Activated naive CD4-positive, alpha-beta T cell treated with anti-CD3 and anti-CD28 coated beads, Interleukin-2, amount 10 ng/mL, durations not matched to agents 7 days and 5 days (primary cell): ENCODE measurements around the gene PAX2.

Experiments
- CTCF ChIA-PET: fragments of 350-600 bp; sonication (Branson Sonifier 250); formaldehyde crosslinking; loops from one replicate; lab custom pipeline; 2021; ENCODE audit warnings: antibody characterized with exemption; lab: Charles Lee
- DNase-seq: peaks from one replicate; pipeline ENCODE4 v3.0.0-alpha.2; 2020
- H3K27ac Mint-ChIP-seq: one replicate; pipeline ENCODE4 v1.8.0; 2021; ENCODE audit warnings: mild to moderate bottlenecking, moderate library complexity, mixed read lengths
- H3K27me3 Mint-ChIP-seq: one replicate; pipeline ENCODE4 v1.8.0; 2021; ENCODE audit warnings: mild to moderate bottlenecking, mixed read lengths
- H3K36me3 Mint-ChIP-seq: one replicate; pipeline ENCODE4 v1.8.0; 2021; ENCODE audit warnings: mixed read lengths
- H3K4me1 Mint-ChIP-seq: one replicate; pipeline ENCODE4 v1.8.0; 2021; ENCODE audit warnings: mixed read lengths
- H3K4me3 Mint-ChIP-seq: one replicate; pipeline ENCODE4 v1.8.0; 2021; ENCODE audit warnings: mild to moderate bottlenecking, moderate library complexity, mixed read lengths
- H3K9me3 Mint-ChIP-seq: one replicate; pipeline ENCODE4 v1.8.0; 2021; ENCODE audit warnings: mixed read lengths

PAX2 gene

DNA sequence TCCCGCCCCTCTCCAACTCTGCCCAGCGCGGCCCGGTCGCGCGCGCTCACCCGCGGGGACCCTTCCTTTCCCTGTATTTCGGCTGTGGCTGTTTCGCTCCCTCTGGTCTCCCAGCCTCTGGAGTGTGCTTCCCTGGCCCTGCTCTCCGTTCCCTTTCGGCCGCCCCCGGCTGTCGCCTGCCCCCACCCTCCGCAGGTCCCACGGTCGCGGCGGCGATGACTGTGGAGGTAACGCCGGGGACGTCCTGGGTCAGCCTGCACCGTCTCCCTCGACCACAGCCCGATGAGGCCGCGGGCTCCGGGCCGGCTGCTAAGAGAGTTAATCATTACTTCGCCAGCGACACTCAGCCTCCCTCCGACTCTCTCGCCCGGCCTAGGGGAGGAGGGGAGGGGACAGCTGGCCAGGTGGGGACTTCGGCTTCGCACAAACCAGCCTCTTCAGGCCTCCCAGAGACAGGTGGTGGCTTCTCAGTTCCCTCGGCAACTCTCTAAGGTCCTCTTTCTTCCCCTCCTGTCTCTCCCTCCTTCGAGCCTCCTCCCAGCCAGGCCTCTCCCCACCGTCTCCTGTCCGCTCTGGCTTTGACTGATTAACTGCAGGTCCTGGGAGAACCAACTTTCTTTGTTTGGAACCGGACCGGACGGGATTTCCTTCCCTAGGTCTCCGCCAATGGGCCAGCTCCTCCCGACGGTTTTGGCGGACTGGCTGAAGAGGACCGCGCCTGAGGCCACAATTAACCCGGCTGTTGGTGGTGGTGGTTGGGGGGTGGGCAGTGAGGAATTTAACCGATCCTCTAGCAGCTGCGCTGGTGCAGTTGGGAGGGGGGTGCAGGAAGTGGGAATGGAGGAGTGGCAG lies 5.6 kb upstream of the PAX2 start:
- peaks cover 18% of the 10 kb centered on the region for H3K4me1 Mint-ChIP-seq
- DNase-seq = no peak
- H3K9me3 Mint-ChIP-seq = no peaks in the 10 kb centered on the region
- CTCF ChIA-PET = interaction anchor here (2.1 to 2.7 kb wide), 2 partner anchors 176 to 178 kb away, joined by 6 to 7 read pairs; no protein-coding TSS in a partner anchor
- H3K4me3 Mint-ChIP-seq = no peak overlapping the region
- H3K27me3 Mint-ChIP-seq = peaks cover 100% of the 10 kb centered on the region
- no peak overlapping the region for H3K27ac Mint-ChIP-seq
- no peaks in the 10 kb centered on the region for H3K36me3 Mint-ChIP-seq

DNA sequence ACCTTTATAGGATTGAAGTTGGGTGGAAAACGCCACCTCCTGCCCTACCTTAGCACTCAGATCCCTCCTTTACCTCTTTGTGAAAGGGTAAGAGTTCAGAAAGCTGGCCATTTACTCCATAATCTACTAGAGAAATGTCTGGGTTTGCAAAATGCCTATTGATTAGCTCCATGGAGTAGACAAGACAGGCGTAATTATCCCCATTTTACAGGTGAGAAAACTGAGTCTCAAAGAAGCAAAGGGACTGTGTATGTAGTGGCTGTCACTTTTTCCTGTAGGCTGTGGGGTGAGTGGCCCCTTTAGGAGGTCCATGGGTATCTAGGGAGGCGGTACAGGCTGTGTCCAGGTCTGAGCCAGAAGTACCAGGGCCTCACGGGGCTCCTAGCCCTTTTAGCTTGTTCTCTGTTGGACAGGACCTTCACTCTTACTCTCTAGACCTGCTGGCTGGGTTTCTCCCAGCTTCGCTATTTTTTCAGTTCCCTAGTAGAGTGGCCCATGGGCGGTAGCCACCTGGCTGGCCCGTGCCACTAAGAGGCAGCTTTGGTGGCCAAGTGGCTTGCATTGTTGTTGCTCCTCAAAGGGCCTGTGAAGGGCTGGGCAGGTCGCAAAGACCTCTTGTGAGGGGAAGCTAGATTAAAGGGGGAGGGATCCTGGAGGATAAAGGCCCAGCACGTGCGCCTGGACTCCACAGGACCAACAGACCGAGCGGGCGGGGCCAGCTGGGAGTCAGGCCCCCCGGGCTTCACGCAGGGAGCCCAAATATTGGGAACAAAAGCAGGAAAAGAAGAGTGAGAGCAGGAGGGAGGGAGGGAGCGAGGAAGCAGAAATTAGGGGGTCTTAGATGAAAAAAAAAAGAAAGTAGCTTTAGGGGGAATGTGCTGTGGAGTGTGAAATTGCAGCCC lies 4.7 kb upstream of the PAX2 start:
- Mint-ChIP-seq H3K4me3 (no peak overlapping the region), H3K9me3 (no peaks in the 10 kb centered on the region), H3K27me3 (peaks cover 100% of the 10 kb centered on the region), H3K36me3 (no peaks in the 10 kb centered on the region), H3K27ac (no peak overlapping the region), H3K4me1 (peaks cover 18% of the 10 kb centered on the region)
- CTCF ChIA-PET = interaction anchor here (0.8 to 2.7 kb wide), 5 partner anchors 11 to 179 kb away, joined by 3 to 7 read pairs (median 3); no protein-coding TSS in a partner anchor
- no peak for DNase-seq

DNA sequence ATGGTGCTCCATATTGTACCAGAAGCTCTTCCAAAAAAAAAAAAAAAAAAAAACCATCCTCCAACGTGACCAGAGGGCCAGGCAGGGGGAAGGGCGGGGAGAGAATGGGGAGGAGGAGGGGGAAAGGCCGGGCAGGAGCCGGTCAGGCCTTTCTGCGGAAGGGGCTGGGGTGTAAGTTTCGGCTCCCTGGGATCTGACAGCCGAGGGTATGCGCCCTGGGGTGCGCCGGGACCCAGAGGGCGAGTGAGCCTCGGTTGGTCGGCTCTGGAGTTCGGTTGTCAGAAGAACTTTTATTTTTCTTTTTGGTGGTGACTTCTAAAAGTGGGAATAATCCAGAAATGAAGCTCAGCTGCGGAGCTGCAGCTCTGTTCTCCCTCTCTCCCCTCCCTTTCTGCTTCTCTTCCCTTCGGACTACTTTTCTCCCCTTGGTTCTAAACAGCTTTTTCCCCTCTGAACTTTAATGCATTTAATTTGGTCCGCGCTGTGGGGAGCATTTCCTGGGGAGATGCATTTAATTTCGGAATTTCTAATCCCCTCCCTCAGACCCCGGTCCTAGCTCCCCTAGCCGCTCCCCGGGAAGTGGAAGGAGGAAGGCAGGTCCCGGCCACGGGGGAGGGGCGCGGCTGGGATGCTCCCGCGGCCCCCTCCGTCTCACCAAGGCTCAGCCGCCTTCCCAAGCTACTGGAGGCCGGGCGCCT lies 3.9 kb upstream of the PAX2 start:
- CTCF ChIA-PET = interaction anchor here (0.8 to 2.7 kb wide), 4 partner anchors 10 to 179 kb away, joined by 3 to 7 read pairs (median 4); no protein-coding TSS in a partner anchor
- H3K4me1 Mint-ChIP-seq = peaks cover 22% of the 10 kb centered on the region
- no peak for DNase-seq
- no peak overlapping the region for H3K4me3 Mint-ChIP-seq
- peaks cover 5% of the 10 kb centered on the region for H3K36me3 Mint-ChIP-seq
- H3K27me3 Mint-ChIP-seq = peaks cover 100% of the 10 kb centered on the region
- no peak overlapping the region for H3K27ac Mint-ChIP-seq
- no peaks in the 10 kb centered on the region for H3K9me3 Mint-ChIP-seq

DNA sequence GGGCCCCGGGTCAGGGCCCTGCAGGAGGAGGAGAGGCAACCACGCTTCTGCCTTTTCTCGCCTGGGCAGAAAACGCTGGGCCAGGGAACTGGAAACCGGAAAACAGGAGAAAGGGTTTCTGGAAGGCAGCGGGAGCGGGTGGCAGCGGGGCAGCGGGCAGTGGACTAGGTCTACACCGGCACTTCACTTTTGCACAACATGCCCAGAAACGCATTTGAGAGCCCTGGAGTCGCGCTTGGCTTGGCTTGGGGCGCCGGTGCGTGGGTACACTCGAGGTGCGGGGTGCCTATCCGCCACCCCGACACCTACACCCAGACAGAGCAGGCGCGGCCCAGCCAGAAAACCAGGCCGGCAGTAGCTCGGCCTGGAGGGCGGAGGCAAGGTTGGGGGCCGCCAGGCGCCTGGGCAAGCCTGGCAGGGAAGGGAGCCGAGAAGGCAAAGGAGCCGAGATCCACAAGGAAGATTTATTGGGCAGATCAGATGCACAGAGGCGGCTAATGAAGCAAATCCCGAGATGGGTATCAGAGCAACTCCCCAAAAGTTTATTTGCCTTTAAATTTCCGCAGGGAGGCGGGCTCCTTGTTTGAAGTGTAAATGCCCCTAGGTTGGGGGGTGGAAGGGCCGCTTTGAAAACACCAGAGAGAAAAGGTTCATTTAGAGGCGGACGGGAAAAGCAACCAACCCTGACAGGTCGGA lies 3.2 kb upstream of the PAX2 start:
- CTCF ChIA-PET = interaction anchor here (1.0 to 3.3 kb wide), 13 partner anchors 10 to 405 kb away, joined by 3 to 31 read pairs (median 4); no protein-coding TSS in a partner anchor
- peaks cover 100% of the 10 kb centered on the region for H3K27me3 Mint-ChIP-seq

DNA sequence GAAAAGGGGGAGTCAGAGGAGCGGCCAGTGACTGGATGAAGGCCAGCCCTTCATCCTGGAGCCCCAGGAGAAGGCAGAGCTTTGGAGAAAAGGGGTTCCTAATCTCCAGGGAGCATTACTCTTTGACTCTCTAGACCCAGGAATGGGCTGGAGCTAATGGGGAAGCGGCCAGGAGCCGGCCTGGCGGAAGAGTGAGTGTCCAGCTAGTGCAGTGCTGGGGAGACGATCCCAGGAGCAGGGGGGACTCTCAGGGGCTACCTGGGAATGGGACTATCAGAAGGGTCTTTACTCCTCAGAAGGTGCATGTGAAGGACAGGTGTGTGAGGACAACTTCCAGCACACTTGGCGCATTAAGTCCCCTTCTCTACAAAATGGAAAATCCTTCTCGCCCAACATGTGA lies 2.4 kb upstream of the PAX2 start:
- no peak for DNase-seq
- H3K9me3 Mint-ChIP-seq = no peaks in the 10 kb centered on the region

More for the DNA sequence above, 3.2 kb upstream of the PAX2 start:
- Mint-ChIP-seq H3K27ac (no peak overlapping the region), H3K9me3 (no peaks in the 10 kb centered on the region), H3K4me3 (no peak overlapping the region), H3K4me1 (peaks cover 27% of the 10 kb centered on the region), H3K36me3 (peaks cover 9% of the 10 kb centered on the region)
- no peak for DNase-seq

DNA sequence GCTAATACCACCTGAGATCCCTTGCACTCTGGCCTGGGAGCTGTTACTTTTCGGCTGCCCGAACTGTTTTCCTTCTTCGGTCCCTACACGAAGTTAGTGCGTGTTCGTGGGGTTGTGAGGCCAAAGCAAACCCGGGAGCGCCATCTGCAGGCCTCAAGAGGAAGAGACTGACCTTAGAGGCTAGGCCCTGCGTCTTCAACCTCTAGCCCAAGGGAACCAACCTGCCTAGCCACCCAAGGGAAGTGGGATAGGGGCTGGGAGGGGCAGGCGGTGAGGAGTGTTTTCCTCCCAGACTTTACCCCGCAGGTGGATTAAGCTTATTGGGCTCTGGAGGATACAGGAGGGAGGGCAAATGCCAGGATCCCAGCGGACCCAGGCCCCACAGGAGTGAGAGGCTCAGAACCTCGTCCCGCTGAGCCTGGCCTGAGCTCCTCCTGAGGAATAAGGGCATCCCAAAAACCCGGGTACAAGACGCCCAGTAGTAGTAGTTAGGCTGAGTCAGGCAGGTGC lies 1.7 kb upstream of the PAX2 start:
- Mint-ChIP-seq H3K4me1 (peaks cover 23% of the 10 kb centered on the region), H3K9me3 (no peaks in the 10 kb centered on the region), H3K27ac (peak overlapping the region; percentile 58), H3K4me3 (no peak overlapping the region), H3K27me3 (peaks cover 100% of the 10 kb centered on the region), H3K36me3 (peaks cover 9% of the 10 kb centered on the region)
- peak; percentile 65 for DNase-seq
- CTCF ChIA-PET = interaction anchor here (0.6 to 3.3 kb wide), 19 partner anchors 9 to 426 kb away, joined by 3 to 31 read pairs (median 4); no protein-coding TSS in a partner anchor

More for the DNA sequence above, 2.4 kb upstream of the PAX2 start:
- no peak overlapping the region for H3K27ac Mint-ChIP-seq
- H3K36me3 Mint-ChIP-seq = peaks cover 9% of the 10 kb centered on the region
- CTCF ChIA-PET = interaction anchor here (0.6 to 3.3 kb wide), 18 partner anchors 8 to 427 kb away, joined by 3 to 31 read pairs (median 4); no protein-coding TSS in a partner anchor
- peaks cover 100% of the 10 kb centered on the region for H3K27me3 Mint-ChIP-seq
- H3K4me1 Mint-ChIP-seq = peaks cover 28% of the 10 kb centered on the region
- no peak overlapping the region for H3K4me3 Mint-ChIP-seq

DNA sequence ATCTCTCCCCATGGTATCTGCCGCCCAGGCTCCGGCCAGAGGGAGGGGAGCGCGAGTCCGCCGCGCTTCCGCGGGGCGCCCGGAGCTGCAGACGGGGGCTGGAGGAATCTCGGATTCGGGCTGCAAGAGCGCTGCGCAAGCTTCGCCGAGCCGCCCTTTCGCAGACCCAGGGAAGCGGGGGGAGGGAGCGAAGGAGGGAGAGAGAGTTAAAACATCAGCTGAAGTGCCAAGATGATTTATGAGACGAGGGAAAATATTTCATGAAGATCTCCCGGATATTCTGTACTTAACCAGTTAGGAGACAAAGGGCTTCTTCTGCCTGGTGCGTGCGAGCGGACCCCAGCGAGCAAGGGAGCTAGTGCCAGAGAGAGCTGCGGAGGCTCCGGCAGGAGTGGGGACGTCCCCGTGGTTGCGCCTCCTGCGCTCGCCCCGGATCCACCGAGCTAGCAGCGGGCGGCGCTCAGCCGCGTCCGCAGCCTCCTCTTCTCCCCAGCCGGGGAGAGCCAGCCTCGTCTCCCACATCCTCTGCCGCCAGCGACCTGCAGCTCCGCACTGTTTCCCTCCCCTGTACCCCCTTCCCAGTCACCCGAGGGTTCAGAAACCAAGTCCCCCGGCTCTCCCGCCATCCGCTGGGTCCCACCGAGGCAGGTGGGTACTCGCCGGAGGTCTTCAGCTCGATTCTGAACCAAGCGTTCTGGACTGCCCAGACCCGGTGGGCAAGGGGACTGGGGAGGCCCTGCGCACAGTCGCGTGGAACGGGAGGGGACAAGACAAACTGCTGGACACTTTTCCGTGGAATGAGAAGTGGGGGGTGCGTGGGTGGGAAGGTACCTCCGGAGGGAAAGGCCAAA lies 1.0 kb upstream of the PAX2 start:
- H3K27me3 Mint-ChIP-seq = peaks cover 100% of the 10 kb centered on the region
- no peaks in the 10 kb centered on the region for H3K9me3 Mint-ChIP-seq
- no peak overlapping the region for H3K4me3 Mint-ChIP-seq
- no peak for DNase-seq
- peaks cover 9% of the 10 kb centered on the region for H3K36me3 Mint-ChIP-seq
- CTCF ChIA-PET = interaction anchor here (1.0 to 3.3 kb wide), 10 partner anchors 10 to 407 kb away, joined by 3 to 31 read pairs (median 6); no protein-coding TSS in a partner anchor
- H3K27ac Mint-ChIP-seq = peak overlapping the region; percentile 75
- peaks cover 23% of the 10 kb centered on the region for H3K4me1 Mint-ChIP-seq

DNA sequence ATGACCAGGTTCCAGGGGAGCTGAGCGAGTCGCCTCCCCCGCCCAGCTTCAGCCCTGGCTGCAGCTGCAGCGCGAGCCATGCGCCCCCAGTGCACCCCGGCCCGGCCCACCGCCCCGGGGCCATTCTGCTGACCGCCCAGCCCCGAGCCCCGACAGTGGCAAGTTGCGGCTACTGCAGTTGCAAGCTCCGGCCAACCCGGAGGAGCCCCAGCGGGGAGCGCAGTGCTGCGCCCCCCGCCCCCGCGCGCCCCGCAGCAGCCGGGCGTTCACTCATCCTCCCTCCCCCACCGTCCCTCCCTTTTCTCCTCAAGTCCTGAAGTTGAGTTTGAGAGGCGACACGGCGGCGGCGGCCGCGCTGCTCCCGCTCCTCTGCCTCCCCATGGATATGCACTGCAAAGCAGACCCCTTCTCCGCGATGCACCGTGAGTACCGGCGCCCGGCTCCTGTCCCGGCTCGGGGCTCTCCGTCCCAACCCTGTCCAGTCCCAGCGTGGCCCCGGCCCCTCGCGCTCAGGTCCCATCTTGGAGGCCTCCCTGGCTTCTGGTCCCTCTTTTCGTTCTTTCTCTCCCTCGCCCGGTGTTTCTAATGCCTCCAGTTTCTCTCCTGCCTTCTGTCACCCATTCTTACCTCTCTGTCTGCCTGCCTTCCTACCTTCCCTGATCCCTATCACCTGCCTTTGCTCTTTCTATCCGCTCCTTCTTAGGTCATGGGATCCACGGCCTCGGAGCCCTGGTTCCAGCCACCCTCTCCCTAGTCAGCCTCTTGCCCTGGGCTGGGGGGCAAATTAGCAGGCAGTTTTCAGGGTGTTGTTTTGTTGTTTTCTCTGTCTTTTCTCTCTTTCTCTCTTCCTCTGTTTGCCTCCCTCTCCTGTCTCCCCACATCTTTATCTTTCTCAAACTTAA lies 751 bp downstream of the PAX2 start:
- peaks cover 23% of the 10 kb centered on the region for H3K4me1 Mint-ChIP-seq
- peak overlapping the region; percentile 75 for H3K27ac Mint-ChIP-seq
- CTCF ChIA-PET = no interaction called here
- no peak for DNase-seq
- peak overlapping the region; percentile 4 for H3K4me3 Mint-ChIP-seq
- H3K9me3 Mint-ChIP-seq = no peaks in the 10 kb centered on the region
- peaks cover 100% of the 10 kb centered on the region for H3K27me3 Mint-ChIP-seq
- H3K36me3 Mint-ChIP-seq = peaks cover 9% of the 10 kb centered on the region

DNA sequence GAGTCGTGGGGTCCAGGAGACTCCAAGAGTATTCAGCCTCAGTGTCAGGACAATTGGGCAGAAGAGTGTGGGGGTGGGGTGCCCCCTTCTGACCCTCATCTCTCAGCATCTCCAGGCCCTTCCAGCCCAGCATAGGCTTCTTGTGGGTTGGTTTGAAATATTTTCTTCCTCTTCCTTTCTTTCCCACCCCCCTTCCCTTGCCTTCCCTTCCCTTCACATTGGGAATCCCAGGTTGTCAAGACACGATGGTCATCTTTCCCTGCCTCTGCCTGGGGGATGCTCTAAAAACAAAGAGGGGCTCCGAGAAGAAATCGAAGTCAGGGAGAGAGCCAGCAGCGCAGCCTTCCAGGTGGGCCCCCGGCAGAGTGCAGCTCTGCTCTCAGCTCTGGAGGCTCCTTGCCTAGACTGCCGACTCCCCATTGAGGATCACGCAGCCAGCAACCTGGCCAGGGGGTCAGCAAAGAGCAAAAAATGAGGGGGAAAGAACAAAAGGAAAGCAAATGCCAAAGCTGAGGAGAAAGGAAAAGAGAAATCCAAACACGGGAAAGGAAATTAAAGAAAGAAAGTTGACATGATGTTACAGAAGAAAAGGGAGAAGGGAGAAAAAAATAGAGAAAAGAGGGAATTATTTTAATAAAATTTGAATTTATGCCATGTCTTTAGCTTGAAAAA lies 1.5 kb downstream of the PAX2 start:
- Mint-ChIP-seq H3K27ac (peak overlapping the region; percentile 75), H3K36me3 (peaks cover 9% of the 10 kb centered on the region), H3K4me3 (peak overlapping the region; percentile 2), H3K4me1 (peaks cover 23% of the 10 kb centered on the region), H3K9me3 (no peaks in the 10 kb centered on the region), H3K27me3 (peaks cover 100% of the 10 kb centered on the region)
- DNase-seq = no peak
- CTCF ChIA-PET = interaction anchor here (1.1 kb wide), 1 partner anchor 10 kb away, joined by 3 read pairs; no protein-coding TSS in a partner anchor

DNA sequence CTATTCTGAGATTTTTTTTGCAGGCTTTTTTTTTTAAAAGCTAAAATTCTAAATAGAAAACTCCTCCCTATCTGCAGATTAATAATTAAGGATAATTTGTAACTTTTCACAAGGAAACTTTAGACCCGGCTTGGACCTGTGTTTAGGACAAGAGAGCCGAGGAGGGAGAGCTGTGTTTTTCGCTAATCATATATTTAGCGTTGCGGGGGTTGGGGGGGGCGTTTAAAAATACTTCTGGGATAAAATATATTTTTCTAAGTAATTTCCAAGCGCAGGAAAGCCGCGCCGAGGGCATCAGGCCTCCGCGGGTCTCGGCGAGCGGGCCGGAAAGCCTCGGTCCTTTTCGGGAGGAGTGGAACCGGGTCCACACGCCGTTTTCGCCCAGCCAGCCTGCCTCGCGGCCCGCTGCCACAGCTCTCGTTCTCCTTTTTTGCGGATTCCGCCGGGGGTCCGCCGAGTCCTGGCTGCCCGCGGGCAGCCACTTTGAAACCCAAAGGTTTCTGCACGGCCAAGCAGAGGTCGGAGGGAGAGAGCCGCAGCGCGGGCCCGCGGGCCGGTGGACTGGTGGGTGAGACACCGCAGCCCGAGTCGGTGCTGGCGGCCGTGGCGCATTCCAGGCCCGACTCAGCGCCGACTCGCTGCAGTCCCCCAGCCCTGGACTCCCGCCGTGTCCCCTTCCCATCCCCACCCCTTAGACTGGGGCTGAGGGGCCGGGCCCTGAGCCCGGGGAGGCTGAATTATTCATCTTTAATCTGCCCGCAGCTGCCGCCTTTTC lies 2.3 kb downstream of the PAX2 start:
- no peaks in the 10 kb centered on the region for H3K9me3 Mint-ChIP-seq
- H3K27me3 Mint-ChIP-seq = peaks cover 100% of the 10 kb centered on the region
- H3K27ac Mint-ChIP-seq = peak overlapping the region; percentile 55
- CTCF ChIA-PET = interaction anchor here (1.1 kb wide), 1 partner anchor 11 kb away, joined by 3 read pairs; no protein-coding TSS in a partner anchor
- peaks cover 9% of the 10 kb centered on the region for H3K36me3 Mint-ChIP-seq
- H3K4me3 Mint-ChIP-seq = no peak overlapping the region
- peaks cover 23% of the 10 kb centered on the region for H3K4me1 Mint-ChIP-seq
- no peak for DNase-seq
